GM12878 (cell line): ENCODE measurements around the gene FGFR4. TPM values are rescaled to one million over a fixed set of nuclear protein-coding genes. Genes with fewer than 3 reads are reported as not detected.
A peak's percentile ranks its signal among the peaks of the same experiment; 100 is the strongest.

Source experiments
- ATAC-seq: fragments of 200-7000 bp; cut with Tn5 transposase; 3 replicates; pipeline ENCODE4 v1.9.1; 2020; ENCODE audit warnings: mild to moderate bottlenecking, moderate library complexity
- BruUV-seq: library from RNA; stranded (reverse); fragments of 400-500 nt; replicated peaks from 2 replicates; lab custom pipeline; 2021; lab: Mats Ljungman, UMichigan
- CTCF ChIA-PET: fragments of 300-600 bp; sonication (Branson Sonifier 250); formaldehyde crosslinking; extraction: SDS; loops from one replicate; lab custom pipeline; 2021; ENCODE audit warnings: inconsistent platforms; lab: Yijun Ruan, JAX
- POLR2A ChIA-PET: fragments of 350-600 bp; formaldehyde crosslinking; extraction: SDS; loops from one replicate; lab custom pipeline; 2021; ENCODE audit warnings: inconsistent platforms; lab: Charles Lee
- RAD21 ChIA-PET: fragments of 300-600 bp; sonication (Branson Sonifier 250); formaldehyde crosslinking; loops from one replicate; lab custom pipeline; 2023; ENCODE audit warnings: antibody characterized with exemption; ENCODE audit not compliant: unreplicated experiment; lab: Charles Lee
- SMC1A ChIA-PET: fragments of 300-600 bp; sonication (Branson Sonifier 250); formaldehyde crosslinking; loops from one replicate; lab custom pipeline; 2023; ENCODE audit not compliant: unreplicated experiment, uncharacterized antibody; lab: Charles Lee
- DNase-seq: peaks from one replicate; pipeline ENCODE4 v3.0.0-alpha.2; 2011; ENCODE audit warnings: low read depth, low spot score
- FAIRE-seq: peaks from 3 replicates; lab custom pipeline; 2011; peaks lifted over from hg19 to GRCh38; lab: Jason Lieb, UNC
- H2AFZ ChIP-seq: 2 replicates; pipeline ENCODE4 v1.6.0; 2011; ENCODE audit warnings: low read depth, low read length, control low read depth; ENCODE audit not compliant: control insufficient read depth
- H3K27ac ChIP-seq: 2 replicates; pipeline ENCODE4 v1.5.1; 2011; ENCODE audit warnings: control low read depth; ENCODE audit not compliant: control insufficient read depth, insufficient read depth
- H3K27me3 ChIP-seq, 2 experiments: replicated peaks in 1 of 2; 2 replicates each; pipeline versions ENCODE4 v1.6.0 to v1.6.1; 2011; ENCODE audit warnings: low read length in 1 of 2; ENCODE audit not compliant: control insufficient read depth in 2 of 2, insufficient read depth in 2 of 2
- H3K36me3 ChIP-seq, 2 experiments: 2 replicates each; pipeline ENCODE4 v1.5.1; 2011; ENCODE audit warnings: low read length in 1 of 2; ENCODE audit not compliant: control insufficient read depth in 2 of 2, insufficient read depth in 2 of 2
- H3K4me1 ChIP-seq: 2 replicates; pipeline ENCODE4 v1.6.1; 2011; ENCODE audit warnings: mild to moderate bottlenecking, low read length, moderate library complexity, mixed read lengths; ENCODE audit not compliant: control insufficient read depth, insufficient read depth
- H3K4me2 ChIP-seq: 2 replicates; pipeline ENCODE4 v1.6.0; 2011; ENCODE audit warnings: control low read depth; ENCODE audit not compliant: control insufficient read depth, insufficient read depth
- H3K4me3 ChIP-seq: fragments of 200-600 bp; sonication (generic); 2 replicates; pipeline ENCODE4 v1.5.1; 2016
- H3K79me2 ChIP-seq: 2 replicates; pipeline ENCODE4 v1.6.0; 2011; ENCODE audit warnings: low read length; ENCODE audit not compliant: control insufficient read depth, insufficient read depth
- H3K9ac ChIP-seq: 2 replicates; pipeline ENCODE4 v1.8.0; 2011; ENCODE audit warnings: low read length, control low read depth, mixed read lengths; ENCODE audit not compliant: control insufficient read depth, insufficient read depth
- H3K9me3 ChIP-seq: replicated peaks from 3 replicates; pipeline ENCODE4 v1.5.1; 2011; ENCODE audit warnings: mild to moderate bottlenecking, low read length; ENCODE audit not compliant: control insufficient read depth, insufficient read depth
- H4K20me1 ChIP-seq: 2 replicates; pipeline ENCODE4 v1.6.0; 2011; ENCODE audit not compliant: control insufficient read depth, insufficient read depth
- CTCF ChIP-seq, 3 experiments: IDR thresholded peaks in 2 of 3; conservative IDR thresholded peaks in 1 of 3; 2 replicates each; pipeline ENCODE4 v1.5.1; 2011; ENCODE audit warnings: low read depth in 3 of 3, low read length in 3 of 3, mild to moderate bottlenecking in 3 of 3, control low read depth in 2 of 3, moderate library complexity in 2 of 3, inconsistent platforms in 1 of 3, mixed read lengths in 1 of 3; ENCODE audit not compliant: control insufficient read depth in 2 of 3, insufficient read depth in 1 of 3; ENCODE audit errors: extremely low read depth in 1 of 3
- EZH2 ChIP-seq: IDR thresholded peaks from 2 replicates; pipeline ENCODE4 v1.6.1; 2012; ENCODE audit warnings: low read depth, mild to moderate bottlenecking, control low read depth, inconsistent platforms, low read length, borderline replicate concordance; ENCODE audit not compliant: control insufficient read depth
- MTA2 ChIP-seq: fragments of 450-650 bp; IDR thresholded peaks from 2 replicates; pipeline ENCODE4 v1.6.1; 2016; ENCODE audit warnings: low read depth, mild to moderate bottlenecking, moderate library complexity
- NR2C2 ChIP-seq: IDR thresholded peaks from 2 replicates; pipeline ENCODE4 v1.6.1; 2011; ENCODE audit warnings: borderline replicate concordance, low read depth; ENCODE audit not compliant: control insufficient read depth, insufficient read length
- WGBS: methylation state at CpG from one replicate; pipeline ENCODE4 v1.1.6; 2016; ENCODE audit warnings: low lambda C conversion rate; ENCODE audit not compliant: insufficient replicate concordance, insufficient coverage; ENCODE audit errors: missing lambda C conversion rate; 5-methylcytosine and 5-hydroxymethylcytosine counted together
- in situ Hi-C: fragments of 300-500 bp; cut with MboI; formaldehyde crosslinking; loops from 9 replicates; pipeline ENCODE4 v1.14.3; 2018; ENCODE audit warnings: mixed read lengths
- intact Hi-C: fragments of 100-400 bp; cut with micrococcal nuclease; formaldehyde crosslinking; loops from one replicate; pipeline ENCODE4 v1.14.2; 2022; ENCODE audit not compliant: unreplicated experiment
- polyA plus RNA-seq, 11 experiments: library from polyadenylated mRNA; depleted of rRNA in 4 of 11; unstranded in 6 of 11; stranded (reverse) in 5 of 11; fragments of >200 nt; fragmentation: Nextera tagmentation in 4 of 11; fragmentation: Illumina TruSeq in 1 of 11; extraction: Ambion mirVana in 4 of 11; extraction: Trizol in 1 of 11; gene quantifications; 1 replicate in 1 of 11; 2 replicates in 10 of 11; pipeline versions ENCODE4 v1.2.1 to v1.2.3, GENCODE V29; 2011 to 2016; ENCODE audit warnings: inconsistent platforms in 2 of 11, missing spikeins in 2 of 11, low read depth in 1 of 11
- total RNA-seq, 4 experiments: library from RNA; depleted of rRNA in 3 of 4; stranded (reverse); fragments of >200 nt in 3 of 4; fragmentation: Illumina TruSeq in 1 of 4; extraction: Trizol in 1 of 4; gene quantifications; 2 replicates each; pipeline versions ENCODE4 v1.2.1 to v1.2.3, GENCODE V29; 2013 to 2021

The FGFR4 gene
- total and polyA plus RNA-seq, 10 of the 15 experiments (the other 5 are each of a cell fraction or from before 2014, with no cell fraction given), result 0.17 to 0.77 (median 0.28) TPM; not detected in 5

- WGBS, result 100% methylated on average over 2 of the region's 2 CpGs
- no peaks in the 10 kb centered on the region for H3K9me3 ChIP-seq
- intact Hi-C loops (no loop called here), in situ Hi-C loops (no loop called here)
- FAIRE-seq (no peak), ATAC-seq (no peak), DNase-seq (no peak)
- TF ChIP-seq MTA2 (no peak), EZH2 (no peak), NR2C2 (no peak), CTCF (IDR thresholded peaks at IDR 0.05 in 2 of 3, conservative IDR thresholded peaks at IDR 0.05 in 1 of 3; ENCODE audit: control insufficient read depth in 2 of 3, extremely low read depth in 1 of 3, insufficient read depth in 1 of 3, low read depth in 3 of 3, low read length in 3 of 3) (0 out of 6 replicates have a peak, but pooled peaks of 1 of the 3 experiments have one; percentile 5)
- H3K4me1 ChIP-seq, result peaks cover 5% of the 10 kb centered on the region; the same call in 1 of the 2 replicates
- ChIA-PET POLR2A (no interaction called here), SMC1A (interaction anchor here (1.1 to 1.2 kb wide), 2 partner anchors 9 to 39 kb away, joined by 3 read pairs; no protein-coding TSS in a partner anchor), RAD21 (no interaction called here), CTCF (interaction anchor here (0.9 kb wide), 1 partner anchor 20 kb away, joined by 3 read pairs; no protein-coding TSS in a partner anchor)
- no peaks in the 10 kb centered on the region for H4K20me1 ChIP-seq
- H3K9ac ChIP-seq, result no peak overlapping the region
- H3K36me3 ChIP-seq, result peaks cover 10 to 13% of the 10 kb centered on the region in 2 experiments
- no peak overlapping the region for H3K4me2 ChIP-seq
- no TSS peak for BruUV-seq
- H3K4me3 ChIP-seq, result no peak overlapping the region
- no peak overlapping the region for H2AFZ ChIP-seq
- H3K27ac ChIP-seq, result no peak overlapping the region
- no peaks in the 10 kb centered on the region for H3K27me3 ChIP-seq
- H3K79me2 ChIP-seq, result peaks cover 4% of the 10 kb centered on the region
These were observed 44.8 kb upstream of the FGFR4 start for GRCh38 chr5:177041936-177042335.
